GM19455 (cell line): ENCODE measurements around the gene PEAR1.
"Not testable (repeated sequence)": the region's sequence is repeated elsewhere in the genome, so short reads cannot be mapped to it uniquely, and the experiment has no call there.

Experiments
- ATAC-seq: cut with Tn5 transposase; IDR thresholded peaks from one replicate; pipeline ENCODE4 v1.9.1; 2021; ENCODE audit not compliant: unreplicated experiment

Gene PEAR1

DNA sequence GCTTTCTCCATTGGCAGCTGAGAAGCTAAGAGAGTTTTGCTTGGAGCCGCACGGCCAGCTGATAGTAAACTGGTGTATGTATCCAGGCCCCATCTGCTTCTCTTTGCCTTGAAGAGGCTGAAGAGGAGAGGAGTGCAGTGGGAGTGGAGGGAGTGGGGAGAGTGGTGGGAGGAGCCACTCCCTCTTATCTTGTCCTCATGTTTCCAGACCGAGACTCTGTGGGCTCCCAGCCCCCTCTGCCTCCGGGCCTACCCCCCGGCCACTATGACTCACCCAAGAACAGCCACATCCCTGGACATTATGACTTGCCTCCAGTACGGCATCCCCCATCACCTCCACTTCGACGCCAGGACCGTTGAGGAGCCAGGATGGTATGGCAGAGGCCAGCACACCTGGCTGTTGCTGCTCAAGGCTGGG lies 20.9 kb downstream of the PEAR1 start:
- no peak for ATAC-seq

DNA sequence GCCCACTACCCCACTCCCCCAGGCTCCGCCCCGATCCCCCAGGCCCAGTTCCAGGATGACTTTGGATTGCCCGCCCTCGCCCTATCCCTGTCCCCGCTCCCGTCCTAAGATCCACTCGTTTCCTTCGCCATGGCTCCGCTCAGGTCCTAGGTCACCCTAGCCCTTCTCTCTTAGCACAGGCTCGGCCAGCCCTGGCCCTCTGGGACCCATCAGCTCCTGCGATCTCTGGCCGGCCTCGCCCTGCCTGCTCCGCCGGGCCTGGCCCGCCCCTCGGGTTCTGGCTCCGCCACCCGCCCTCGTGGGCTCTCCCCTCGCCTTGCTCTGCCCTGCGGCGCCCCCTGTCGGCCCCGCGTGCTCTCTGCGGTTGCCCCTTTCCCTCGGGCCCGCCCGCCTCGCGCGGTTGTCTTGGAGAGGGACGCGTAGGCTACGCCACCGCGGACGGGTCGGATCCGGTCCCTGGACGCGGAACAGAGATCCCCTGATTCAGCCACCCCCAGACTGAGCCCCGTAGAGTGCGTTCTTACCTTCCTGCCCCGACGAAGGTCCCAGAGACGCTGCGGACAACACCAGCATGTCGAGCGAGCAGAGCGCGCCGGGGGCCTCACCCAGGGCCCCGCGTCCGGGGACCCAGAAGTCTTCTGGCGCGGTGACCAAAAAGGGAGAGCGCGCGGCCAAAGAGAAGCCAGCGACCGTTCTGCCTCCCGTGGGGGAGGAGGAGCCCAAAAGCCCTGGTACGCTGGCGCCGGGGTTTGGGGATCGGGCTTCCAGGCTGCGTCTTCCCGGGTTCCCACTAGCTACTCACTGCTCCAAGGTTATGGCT lies 26.9 kb downstream of the PEAR1 start, which contains the start of gene LRRC71:
LRRC71 (plus strand) TSS at position 400 of the 820 bp plus-strand sequence; CDS start at position 572, 172 bp downstream.
- no peak for ATAC-seq

DNA sequence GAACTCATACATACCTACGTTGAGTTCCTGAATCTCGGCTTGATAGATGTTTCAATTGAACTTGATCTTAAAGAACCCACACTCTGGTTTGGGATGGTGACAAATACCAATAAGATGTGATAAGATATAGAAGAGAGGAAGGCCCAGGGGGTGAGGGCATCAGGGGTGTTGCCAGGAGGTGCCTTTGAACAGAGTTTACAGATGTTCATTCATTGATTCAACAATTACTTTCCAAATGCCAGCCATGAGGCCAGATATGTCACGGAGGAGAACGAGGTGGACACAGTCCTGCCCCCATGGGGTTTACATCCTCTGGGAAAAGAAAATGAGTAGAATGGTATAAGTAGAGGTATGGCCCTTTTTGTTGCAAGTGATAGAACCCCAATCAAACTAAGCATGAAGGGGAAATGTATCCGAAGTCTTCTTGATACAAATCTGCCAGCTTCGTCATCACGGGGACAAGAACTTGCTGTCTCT lies 27.6 kb downstream of the PEAR1 start:
- no peak for ATAC-seq

DNA sequence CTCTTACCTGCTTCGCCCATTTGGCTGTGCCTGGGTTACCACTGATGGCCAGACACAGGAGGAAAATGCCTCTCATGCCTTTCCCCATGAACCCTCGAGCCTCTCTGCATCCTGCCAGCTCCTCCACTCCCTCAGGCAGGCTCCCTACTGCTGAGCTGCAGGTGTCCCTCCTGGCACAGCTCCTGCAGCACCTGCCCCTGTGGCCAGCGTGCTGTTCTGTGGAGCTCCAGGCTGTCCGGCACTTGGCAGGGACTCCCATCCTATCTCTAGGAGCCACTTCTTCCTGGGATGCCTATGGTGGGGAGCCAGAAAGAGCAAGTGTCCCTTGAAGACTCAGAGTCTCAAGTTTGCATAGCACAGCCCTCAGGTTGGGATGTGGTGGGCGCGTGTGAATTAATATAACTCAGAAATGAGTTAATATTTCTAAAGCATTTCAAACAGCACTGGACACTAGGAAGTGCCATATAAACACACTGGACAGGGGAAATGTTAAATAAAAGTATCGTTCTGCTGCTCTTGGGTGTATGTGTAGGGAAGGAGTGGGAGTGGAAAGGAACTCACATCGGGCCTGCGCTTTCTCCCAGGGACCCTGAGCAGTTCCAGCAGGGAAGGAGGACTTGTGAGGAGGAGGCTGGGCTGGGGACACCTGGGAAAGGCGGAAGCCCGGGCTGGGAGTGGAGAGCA lies 29.6 kb downstream of the PEAR1 start:
- ATAC-seq = no peak

DNA sequence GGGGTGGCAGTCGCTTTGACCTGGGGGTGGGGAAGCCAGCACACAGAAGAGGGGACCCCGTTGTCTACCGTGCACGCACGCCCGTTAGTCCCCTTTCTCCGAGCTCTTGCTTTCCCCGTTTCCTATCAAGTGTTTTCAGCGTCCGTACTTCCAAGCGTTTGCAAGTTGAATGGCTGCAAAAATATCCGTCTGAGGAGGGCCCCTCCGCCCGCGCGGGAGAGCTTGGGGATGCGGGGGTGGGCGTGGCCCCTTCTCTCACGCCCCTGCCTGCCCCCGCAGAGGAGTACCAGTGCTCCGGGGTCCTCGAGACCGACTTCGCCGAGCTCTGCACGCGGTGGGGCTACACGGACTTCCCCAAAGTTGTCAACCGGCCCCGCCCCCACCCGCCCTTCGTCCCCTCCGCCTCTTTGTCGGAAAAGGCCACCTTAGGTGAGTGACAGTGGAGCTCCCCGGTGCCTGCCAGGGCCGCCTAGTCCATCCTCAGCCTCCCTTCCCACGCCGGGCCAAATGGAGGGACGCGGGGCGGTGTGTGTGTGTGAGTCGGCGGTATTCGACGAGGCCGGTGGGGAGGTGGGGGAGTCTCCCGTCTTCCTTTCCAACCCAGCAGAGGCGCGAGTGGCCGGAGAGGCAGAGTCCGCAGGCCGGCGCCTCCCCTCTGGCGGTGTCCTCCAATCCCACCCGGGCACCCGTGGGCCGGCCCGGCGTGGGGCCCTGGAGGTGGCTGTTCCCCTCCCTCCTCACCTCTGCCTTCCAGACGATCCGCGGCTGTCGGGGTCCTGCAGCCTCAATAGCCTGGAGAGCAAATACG lies 30.4 kb downstream of the PEAR1 start:
- ATAC-seq = no peak

DNA sequence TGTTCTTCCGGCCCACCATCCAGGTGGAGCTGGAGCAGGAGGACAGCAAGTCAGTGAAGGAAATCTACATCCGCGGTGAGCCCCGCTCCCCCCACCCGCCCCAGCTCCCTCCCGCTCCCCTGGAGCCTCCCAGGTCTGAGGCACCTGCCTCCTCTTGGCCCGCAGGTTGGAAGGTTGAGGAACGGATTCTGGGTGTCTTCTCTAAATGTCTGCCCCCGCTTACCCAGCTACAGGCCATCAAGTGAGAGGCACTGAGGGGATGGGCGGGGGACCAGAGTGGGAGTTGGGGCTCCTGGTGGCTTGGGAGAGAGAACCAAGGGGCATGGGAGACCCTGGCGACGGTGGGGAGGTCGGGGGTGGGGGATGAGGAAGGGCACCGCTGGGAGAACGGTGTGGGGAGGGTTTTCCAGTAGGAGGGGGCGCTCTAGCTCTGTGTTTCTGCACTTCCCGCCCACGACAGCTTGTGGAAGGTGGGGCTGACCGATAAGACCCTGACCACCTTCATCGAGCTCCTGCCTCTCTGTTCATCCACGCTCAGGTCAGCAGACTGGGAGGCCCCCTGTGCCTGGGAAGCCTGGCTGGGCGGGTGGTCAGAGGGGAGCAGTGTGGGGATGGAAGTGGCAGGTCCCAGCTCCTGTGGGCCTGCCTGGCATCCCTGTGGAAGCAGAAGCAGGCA lies 31.1 kb downstream of the PEAR1 start:
- ATAC-seq = no peak

DNA sequence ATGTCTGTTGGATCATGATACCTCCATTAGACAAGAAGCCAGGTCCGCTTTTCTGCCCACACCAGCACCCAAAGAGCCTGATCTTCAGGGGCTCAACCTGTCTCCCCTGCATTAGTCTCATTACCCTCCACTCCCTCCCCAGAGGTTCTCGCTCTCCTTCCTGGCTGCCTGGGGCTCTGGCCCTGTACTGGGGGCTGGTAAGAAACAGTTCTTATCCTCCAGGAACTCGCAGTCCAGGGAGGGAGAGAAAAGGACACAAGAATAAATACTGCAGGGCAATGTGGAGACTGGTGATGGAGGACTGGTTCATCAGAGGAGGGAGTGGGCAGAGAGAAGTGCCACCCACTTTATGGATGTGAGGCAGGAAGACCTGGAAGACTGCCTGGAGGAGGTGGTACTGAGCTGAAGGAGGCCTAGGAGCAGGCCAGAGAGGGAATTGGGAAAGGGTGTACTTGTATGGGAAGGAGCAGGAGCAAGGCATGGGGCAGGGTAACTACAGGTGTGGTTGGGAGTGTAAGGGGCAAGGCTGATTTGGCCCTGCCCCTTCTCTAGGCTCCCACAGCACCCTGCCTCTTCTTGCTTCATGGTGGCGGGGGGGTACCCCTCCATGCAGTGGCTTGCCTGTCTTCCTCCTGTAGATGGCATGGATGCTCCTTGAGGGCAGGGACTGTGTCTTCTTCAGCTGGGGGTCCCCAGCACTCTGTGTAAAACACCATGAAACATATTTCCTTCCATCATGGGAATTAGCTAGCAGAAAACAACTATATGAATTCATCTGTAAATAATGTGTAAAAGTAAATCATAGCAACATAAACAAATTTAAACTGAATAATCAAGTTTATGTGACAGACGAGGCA lies 31.9 kb downstream of the PEAR1 start:
- ATAC-seq = no peak

DNA sequence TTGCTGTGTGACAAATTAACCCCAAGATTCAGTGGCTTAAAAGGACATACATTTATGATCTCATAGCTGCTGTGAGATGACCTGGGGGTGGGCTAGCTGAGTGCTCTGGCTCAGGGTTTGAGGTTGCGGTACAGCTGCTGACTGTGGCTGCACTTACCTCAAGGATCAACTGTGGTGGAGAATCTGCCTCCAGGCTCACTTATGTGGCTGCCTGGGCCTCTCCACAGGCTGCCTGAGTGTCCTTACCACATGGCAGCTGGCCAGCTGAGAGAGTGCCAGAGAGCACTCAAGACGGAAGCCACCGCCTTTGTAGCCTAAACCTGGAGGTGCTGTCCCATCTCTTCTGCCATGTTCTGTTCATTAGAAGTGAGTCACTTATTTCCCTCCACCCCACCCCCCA lies 32.7 kb downstream of the PEAR1 start:
- no peak for ATAC-seq

DNA sequence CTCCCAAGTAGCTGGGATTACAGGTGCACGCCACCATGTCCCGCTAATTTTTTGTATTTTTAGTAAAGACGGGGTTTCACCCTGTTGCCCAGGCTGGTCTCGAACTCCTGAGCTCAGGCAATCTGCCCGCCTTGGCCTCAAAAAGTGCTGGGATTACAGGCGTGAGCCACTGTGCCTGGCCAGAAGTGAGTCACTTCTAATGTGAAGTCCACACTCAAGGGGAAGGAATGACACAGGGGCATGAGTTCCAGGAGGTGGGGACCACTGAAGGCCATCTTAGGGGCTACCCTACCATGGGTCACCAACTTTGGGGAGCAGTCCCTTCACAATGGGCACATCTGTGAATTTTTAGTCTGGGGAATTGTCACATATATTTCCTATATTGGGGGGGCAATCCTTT lies 33.2 kb downstream of the PEAR1 start:
- not testable (repeated sequence) for ATAC-seq

DNA sequence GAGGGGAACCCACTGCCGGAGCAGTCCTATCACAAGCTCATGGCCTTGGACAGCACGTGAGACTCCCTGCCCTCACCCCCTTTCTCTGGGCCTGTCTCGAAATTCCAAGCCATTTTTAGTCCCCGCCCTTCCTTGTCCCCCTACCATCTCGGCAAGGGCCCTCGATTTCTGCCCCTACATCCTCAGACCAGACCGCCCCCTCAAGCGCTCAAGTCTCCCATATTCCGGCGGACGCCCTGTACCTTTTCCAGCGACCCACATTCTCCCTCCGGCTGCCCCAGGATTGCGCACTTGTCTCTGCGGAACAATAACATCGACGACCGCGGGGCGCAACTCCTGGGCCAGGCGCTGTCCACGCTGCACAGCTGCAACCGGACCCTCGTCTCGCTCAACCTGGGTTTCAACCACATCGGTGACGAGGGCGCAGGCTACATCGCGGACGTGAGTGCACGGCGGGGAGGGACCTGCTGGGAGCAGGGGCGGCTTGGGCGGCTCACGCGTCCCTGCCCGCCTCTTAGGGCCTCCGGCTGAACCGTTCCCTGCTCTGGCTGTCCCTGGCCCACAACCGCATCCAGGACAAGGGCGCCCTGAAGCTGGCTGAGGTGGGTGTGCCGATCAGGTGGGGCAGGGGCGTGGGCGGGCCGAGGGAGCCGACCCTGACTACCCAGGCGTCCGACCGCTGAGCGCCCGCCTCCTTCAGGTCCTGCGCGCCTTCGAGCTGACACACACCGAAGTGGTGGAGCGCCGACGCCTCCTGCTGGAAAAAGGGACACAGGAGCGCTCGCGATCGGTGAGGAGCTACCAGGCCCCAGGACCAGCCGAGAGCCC lies 33.9 kb downstream of the PEAR1 start:
- ATAC-seq = no peak

DNA sequence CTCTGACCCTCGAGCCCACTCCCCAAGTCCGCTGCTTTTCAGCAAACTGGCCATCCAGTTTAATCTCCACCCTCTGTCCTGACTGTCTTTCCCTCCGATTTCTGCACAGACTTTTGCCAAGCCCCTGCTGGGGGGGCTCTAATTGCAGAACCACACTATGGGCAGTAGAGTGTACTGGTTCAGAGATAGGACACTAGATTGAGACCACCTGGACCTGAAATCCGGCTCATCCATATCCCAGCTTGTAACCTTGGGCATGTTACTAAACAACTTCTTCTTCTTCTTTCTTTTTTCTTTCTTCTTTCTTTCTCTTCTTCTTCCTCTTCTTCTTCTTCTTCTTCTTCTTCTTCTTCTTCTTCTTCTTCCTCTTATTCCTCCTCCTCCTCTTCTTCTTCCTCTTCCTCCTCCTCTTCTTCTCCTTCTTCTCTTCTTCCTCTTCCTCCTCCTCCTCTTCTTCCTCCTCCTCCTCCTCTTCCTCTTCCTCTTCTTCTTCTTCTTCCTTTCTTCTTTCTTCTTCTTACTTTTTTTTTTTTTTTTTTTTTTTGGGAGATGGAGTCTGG lies 34.6 kb downstream of the PEAR1 start:
- ATAC-seq = no peak

DNA sequence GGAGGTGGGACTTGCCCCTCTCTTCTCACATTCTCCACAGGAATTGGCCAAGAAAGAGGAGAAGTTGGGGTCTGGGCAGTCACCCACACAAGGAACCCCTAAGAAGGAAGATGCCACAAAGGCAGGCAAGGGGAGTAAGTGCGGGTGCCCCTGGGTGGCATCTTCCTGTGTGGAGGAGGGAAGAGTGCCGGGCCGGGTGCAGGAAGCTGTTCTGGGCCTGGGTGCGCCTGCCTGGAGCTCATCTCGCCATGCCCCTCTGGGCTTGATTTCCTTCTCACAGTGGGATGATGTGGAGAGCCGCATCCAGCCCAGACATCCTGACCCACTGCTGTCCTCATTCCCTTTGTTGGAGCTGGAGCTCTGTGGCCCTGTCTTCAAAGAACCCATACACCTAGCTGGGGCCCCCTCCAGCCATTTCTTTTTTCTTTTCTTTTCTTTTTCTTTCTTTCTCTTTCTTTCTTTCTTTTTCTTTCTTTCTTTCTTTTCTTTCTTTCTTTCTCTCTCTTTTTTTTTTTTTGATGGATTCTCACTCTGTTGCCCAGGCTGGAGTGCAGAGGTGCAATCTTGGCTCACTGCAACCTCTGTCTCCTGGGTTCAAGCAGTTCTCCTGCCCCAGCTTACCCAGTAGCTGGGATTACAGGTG lies 36.2 kb downstream of the PEAR1 start:
- no peak for ATAC-seq

DNA sequence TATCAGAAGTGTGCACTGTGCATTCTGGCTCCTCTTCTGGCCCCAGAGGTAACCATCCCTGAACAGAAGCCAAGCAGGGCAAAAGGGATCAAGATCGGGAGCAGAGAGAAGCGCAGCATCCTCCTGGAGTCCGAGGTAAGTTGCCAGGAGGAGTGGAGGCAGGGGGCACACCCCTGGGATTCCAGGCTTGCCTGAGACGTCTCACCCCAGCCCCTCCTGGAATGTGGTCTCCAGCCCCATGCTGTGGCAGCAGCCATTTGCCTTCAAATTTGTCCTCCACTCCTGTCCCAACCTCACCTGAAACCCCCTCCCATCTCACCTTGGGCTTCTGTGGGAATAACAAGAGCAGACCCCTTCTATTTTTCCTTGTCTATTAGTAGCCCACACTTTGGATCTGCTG lies 37.0 kb downstream of the PEAR1 start:
- no peak for ATAC-seq

DNA sequence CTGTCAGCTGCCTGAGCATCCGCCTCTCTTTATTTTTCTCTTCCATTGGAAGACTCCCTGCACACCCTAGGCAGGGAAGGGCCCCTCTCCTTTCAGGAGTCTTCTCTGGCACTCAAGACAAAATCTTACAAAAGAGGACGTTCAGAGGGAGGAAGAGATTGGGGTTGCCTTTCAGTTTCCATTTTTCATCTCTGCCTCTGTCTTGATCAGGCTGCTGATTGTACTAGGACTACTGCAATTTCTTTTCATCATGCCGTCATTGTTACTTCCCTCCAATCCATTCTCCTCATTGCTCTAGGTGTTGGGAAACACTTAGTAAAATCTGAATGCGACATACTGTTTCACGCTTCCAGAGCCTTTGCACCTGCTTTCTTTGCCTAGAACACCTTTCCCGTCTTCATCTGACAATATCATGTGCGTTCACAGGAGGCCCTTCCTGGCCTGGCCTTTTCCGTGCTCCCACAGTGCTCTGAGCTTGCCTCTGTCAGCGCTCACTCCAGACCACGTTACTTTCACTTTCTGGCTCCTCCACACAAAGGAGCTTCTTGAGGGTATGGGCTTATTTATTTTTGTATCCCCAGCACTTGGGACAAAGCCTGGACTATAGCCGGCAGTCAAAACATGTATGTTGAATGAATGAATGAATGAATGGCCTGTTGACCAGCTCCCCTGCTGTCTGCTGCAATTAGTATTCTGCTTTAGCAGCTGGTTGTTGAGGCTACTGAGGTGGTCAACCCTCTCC lies 37.9 kb downstream of the PEAR1 start:
- ATAC-seq = no peak

DNA sequence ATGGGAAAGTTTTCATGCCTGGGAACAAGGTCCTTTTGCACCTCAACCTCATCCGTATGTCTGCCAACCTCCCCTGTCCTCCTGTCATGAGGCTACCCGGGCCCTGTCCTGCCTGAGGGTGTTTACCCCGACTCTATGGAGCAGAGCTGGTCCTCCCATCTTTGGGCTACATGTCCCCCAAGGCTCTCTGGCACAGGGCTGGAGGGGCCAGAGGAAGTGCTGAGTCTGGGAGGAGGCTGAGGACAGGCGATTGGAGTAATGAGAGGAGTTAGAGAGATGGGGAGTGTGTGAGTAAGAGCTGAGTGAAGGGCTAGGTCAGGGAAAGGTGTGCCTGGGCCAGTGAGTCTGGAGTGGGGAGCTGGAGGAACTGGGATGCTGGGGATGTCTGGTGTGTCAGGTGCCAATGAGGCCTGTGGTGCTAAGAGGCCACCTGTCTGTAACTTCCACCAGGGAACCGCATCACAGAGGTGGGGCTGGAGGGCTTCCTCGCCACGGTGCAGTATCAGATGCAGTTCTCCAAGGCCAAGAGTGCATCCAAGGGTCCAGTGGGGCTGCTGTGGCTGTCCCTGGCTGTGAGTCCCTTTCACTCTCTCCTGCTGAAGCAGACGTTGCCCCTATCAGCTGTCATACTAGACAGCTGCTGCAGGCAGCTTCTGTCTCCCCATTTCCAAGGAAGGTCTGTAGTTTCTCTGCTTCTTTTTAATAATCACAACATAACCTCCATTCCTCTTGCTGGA lies 38.6 kb downstream of the PEAR1 start:
- ATAC-seq = no peak

DNA sequence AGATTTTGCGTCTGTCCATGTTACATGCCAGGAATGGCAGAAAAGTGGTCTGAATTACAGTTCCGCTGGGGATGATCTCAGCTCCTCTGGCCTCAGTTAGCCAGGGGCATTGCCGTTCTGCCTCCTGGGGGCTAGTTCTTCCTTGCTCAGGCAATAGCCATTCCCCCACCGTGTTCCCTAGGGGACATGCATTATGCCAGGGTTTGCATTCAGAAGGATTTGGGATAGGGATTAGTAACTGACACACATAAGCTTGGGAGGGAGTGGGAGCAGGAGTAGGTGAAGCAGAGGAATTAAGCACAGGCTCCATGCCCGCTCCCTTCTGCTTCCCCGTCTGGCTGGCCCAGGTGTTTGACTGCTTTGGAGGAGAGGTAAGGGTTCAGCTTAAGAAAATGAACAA lies 39.6 kb downstream of the PEAR1 start:
- no peak for ATAC-seq
